ENCODE results near the gene PTP4A1. TPM values are rescaled to one million over a fixed set of nuclear protein-coding genes. Genes with fewer than 3 reads are reported as not detected.
A peak's percentile ranks its signal among the peaks of the same experiment; 100 is the strongest.

PTP4A1 gene
- total RNA-seq, 1 donor from 2014 or later, result 181 TPM

GRCh38 chr6:63573899-63574553 lies 1.7 kb downstream of the PTP4A1 start:
- Histone ChIP-seq H3K4me3 (ENCODE audit: low read depth, low read length) (peak overlapping the region; percentile 95), H3K36me3 (ENCODE audit: control insufficient read depth, insufficient read depth, low read length) (peaks cover 8% of the 10 kb centered on the region), H3K27me3 (ENCODE audit: control insufficient read depth, insufficient read depth, low read length) (no peaks in the 10 kb centered on the region)
- FAIRE-seq (no peak), DNase-seq (ENCODE audit: low read depth) (peak; percentile 59)
- peak; percentile 53 for TF ChIP-seq CTCF (IDR thresholded peaks at IDR 0.05; ENCODE audit: insufficient read depth, low read length, severe bottlenecking)

- peak overlapping the region; percentile 95 for H3K4me3 ChIP-seq (ENCODE audit: low read depth, low read length)
- DNase-seq (ENCODE audit: low read depth), result no peak
- H3K27me3 ChIP-seq (ENCODE audit: control insufficient read depth, insufficient read depth, low read length), result no peaks in the 10 kb centered on the region
- TF ChIP-seq CTCF (IDR thresholded peaks at IDR 0.05; ENCODE audit: insufficient read depth, low read length, severe bottlenecking), result no peak
- no peak for FAIRE-seq
- peaks cover 9% of the 10 kb centered on the region for H3K36me3 ChIP-seq (ENCODE audit: control insufficient read depth, insufficient read depth, low read length)
Measured at GRCh38 chr6:63574554-63574900, 2.2 kb downstream of the PTP4A1 start.

- Histone ChIP-seq H3K27me3 (ENCODE audit: control insufficient read depth, insufficient read depth, low read length) (no peaks in the 10 kb centered on the region), H3K36me3 (ENCODE audit: control insufficient read depth, insufficient read depth, low read length) (peaks cover 12% of the 10 kb centered on the region), H3K4me3 (ENCODE audit: low read depth, low read length) (no peak overlapping the region)
- DNase-seq (ENCODE audit: low read depth), result no peak
- TF ChIP-seq CTCF (IDR thresholded peaks at IDR 0.05; ENCODE audit: insufficient read depth, low read length, severe bottlenecking), result no peak
- FAIRE-seq, result no peak
Measured at GRCh38 chr6:63576147-63576772, 4.0 kb downstream of the PTP4A1 start.

- FAIRE-seq, result no peak
- H3K36me3 ChIP-seq (ENCODE audit: control insufficient read depth, insufficient read depth, low read length), result peaks cover 12% of the 10 kb centered on the region
- TF ChIP-seq CTCF (IDR thresholded peaks at IDR 0.05; ENCODE audit: insufficient read depth, low read length, severe bottlenecking), result no peak
Measured at GRCh38 chr6:63576985-63577712, 4.9 kb downstream of the PTP4A1 start.

GRCh38 chr6:63578757-63579156 lies 6.5 kb downstream of the PTP4A1 start:
- H3K27me3 ChIP-seq (ENCODE audit: control insufficient read depth, insufficient read depth, low read length), result no peaks in the 10 kb centered on the region
- DNase-seq (ENCODE audit: low read depth) (no peak), FAIRE-seq (no peak)
- peaks cover 12% of the 10 kb centered on the region for H3K36me3 ChIP-seq (ENCODE audit: control insufficient read depth, insufficient read depth, low read length)
- H3K4me3 ChIP-seq (ENCODE audit: low read depth, low read length), result no peak overlapping the region
- TF ChIP-seq CTCF (IDR thresholded peaks at IDR 0.05; ENCODE audit: insufficient read depth, low read length, severe bottlenecking), result no peak

More at GRCh38 chr6:63576985-63577712, 4.9 kb downstream of the PTP4A1 start:
- no peak overlapping the region for H3K4me3 ChIP-seq (ENCODE audit: low read depth, low read length)
- H3K27me3 ChIP-seq (ENCODE audit: control insufficient read depth, insufficient read depth, low read length), result no peaks in the 10 kb centered on the region
- DNase-seq (ENCODE audit: low read depth), result no peak

All from bronchial epithelial cell (primary cell).